ENCODE data around the gene MFSD6L.

The MFSD6L gene

GRCh38 chr17:8798846-8799569 lies at the start of gene MFSD6L:
Gene MFSD6L (minus strand): TSS chr17:8799365. CDS start chr17:8799120, 245 bp downstream.
- H3K79me2 ChIP-seq (ENCODE audit: insufficient read depth, low read length): no peaks in the 10 kb centered on the region
- no peak within 1 kb of the TSS for H3K4me2 ChIP-seq (ENCODE audit: low read depth, low read length, poor library complexity, severe bottlenecking)
- TF ChIP-seq EZH2phosphoT487 (conservative IDR thresholded peaks at IDR 0.05; ENCODE audit: low read length) (no peak), CTCF (IDR thresholded peaks at IDR 0.05; ENCODE audit: insufficient read depth, low read length, poor library complexity, severe bottlenecking) (no peak)
- H3K9me2 ChIP-seq (replicated peaks; ENCODE audit: insufficient read depth, low read length): no peaks in the 10 kb centered on the region
- H3F3A ChIP-seq (ENCODE audit: insufficient read depth): no peaks in the 10 kb centered on the region
- H2AFZ ChIP-seq (ENCODE audit: low read depth, low read length, severe bottlenecking): no peak within 1 kb of the TSS
- H3K9ac ChIP-seq (ENCODE audit: low read length): no peak within 1 kb of the TSS
- H3K9me3 ChIP-seq (ENCODE audit: insufficient read depth, low read length): no peaks in the 10 kb centered on the region
- no peak within 1 kb of the TSS for H3K27ac ChIP-seq (ENCODE audit: low read depth, low read length)
- H3K27me3 ChIP-seq (ENCODE audit: low read length): no peaks in the 10 kb centered on the region
- H4K20me1 ChIP-seq (ENCODE audit: low read depth, low read length): no peaks in the 10 kb centered on the region
- no peak within 1 kb of the TSS for H3K4me3 ChIP-seq (ENCODE audit: insufficient read depth, low read length, poor library complexity, severe bottlenecking)
- no peaks in the 10 kb centered on the region for H3K36me3 ChIP-seq (ENCODE audit: low read length)

GRCh38 chr17:8847891-8848290 lies 48.7 kb upstream of the MFSD6L start:
- Histone ChIP-seq H2AFZ (ENCODE audit: low read depth, low read length, severe bottlenecking) (no peak overlapping the region), H3K27ac (ENCODE audit: low read depth, low read length) (no peak overlapping the region), H3K27me3 (ENCODE audit: low read length) (0 out of 2 replicates have a peak, but pooled peaks cover 4% of the 10 kb centered on the region), H3K4me3 (ENCODE audit: insufficient read depth, low read length, poor library complexity, severe bottlenecking) (no peak overlapping the region), H3K9ac (ENCODE audit: low read length) (no peak overlapping the region), H3K36me3 (ENCODE audit: low read length) (no peaks in the 10 kb centered on the region), H3K79me2 (ENCODE audit: insufficient read depth, low read length) (no peaks in the 10 kb centered on the region), H3K9me2 (replicated peaks; ENCODE audit: insufficient read depth, low read length) (no peaks in the 10 kb centered on the region), H3K4me2 (ENCODE audit: low read depth, low read length, poor library complexity, severe bottlenecking) (no peak overlapping the region), H4K20me1 (ENCODE audit: low read depth, low read length) (no peaks in the 10 kb centered on the region), H3K9me3 (ENCODE audit: insufficient read depth, low read length) (no peaks in the 10 kb centered on the region), H3F3A (ENCODE audit: insufficient read depth) (no peaks in the 10 kb centered on the region)
- TF ChIP-seq CTCF (IDR thresholded peaks at IDR 0.05; ENCODE audit: insufficient read depth, low read length, poor library complexity, severe bottlenecking) (no peak), EZH2phosphoT487 (conservative IDR thresholded peaks at IDR 0.05; ENCODE audit: low read length) (no peak)

- no peak overlapping the region for H3K4me2 ChIP-seq (ENCODE audit: low read depth, low read length, poor library complexity, severe bottlenecking)
- H3K9ac ChIP-seq (ENCODE audit: low read length): no peak overlapping the region
- no peaks in the 10 kb centered on the region for H4K20me1 ChIP-seq (ENCODE audit: low read depth, low read length)
- H3K27ac ChIP-seq (ENCODE audit: low read depth, low read length): no peak overlapping the region
- no peak overlapping the region for H2AFZ ChIP-seq (ENCODE audit: low read depth, low read length, severe bottlenecking)
- H3K9me2 ChIP-seq (replicated peaks; ENCODE audit: insufficient read depth, low read length): no peaks in the 10 kb centered on the region
- H3K36me3 ChIP-seq (ENCODE audit: low read length): no peaks in the 10 kb centered on the region
- H3K4me3 ChIP-seq (ENCODE audit: insufficient read depth, low read length, poor library complexity, severe bottlenecking): no peak overlapping the region
- H3K27me3 ChIP-seq (ENCODE audit: low read length): 0 out of 2 replicates have a peak, but pooled peaks cover 4% of the 10 kb centered on the region
- TF ChIP-seq CTCF (IDR thresholded peaks at IDR 0.05; ENCODE audit: insufficient read depth, low read length, poor library complexity, severe bottlenecking) (no peak), EZH2phosphoT487 (conservative IDR thresholded peaks at IDR 0.05; ENCODE audit: low read length) (no peak)
- no peaks in the 10 kb centered on the region for H3F3A ChIP-seq (ENCODE audit: insufficient read depth)
- no peaks in the 10 kb centered on the region for H3K9me3 ChIP-seq (ENCODE audit: insufficient read depth, low read length)
- H3K79me2 ChIP-seq (ENCODE audit: insufficient read depth, low read length): no peaks in the 10 kb centered on the region
Measured at GRCh38 chr17:8846768-8847211, 47.6 kb upstream of the MFSD6L start.

Measured in SU-DHL-6 (cell line).